Dermis microvascular lymphatic vessel endothelial cell (primary cell): ENCODE measurements around the gene NQO2. TPM values are rescaled to one million over a fixed set of nuclear protein-coding genes. Genes with fewer than 3 reads are reported as not detected.
"Not testable (repeated sequence)": the region's sequence is repeated elsewhere in the genome, so short reads cannot be mapped to it uniquely, and the experiment has no call there.

ENCODE experiments used
- DNase-seq, 2 donors: peaks; one replicate each; pipeline versions ENCODE4 v3.0.0 to v3.0.0-alpha.2; 2010; ENCODE audit warnings: low read depth in 2 of 2
- total RNA-seq: library from RNA; depleted of rRNA; stranded (reverse); fragments of >200 nt; gene quantifications from 2 replicates; pipeline ENCODE4 v1.2.1, GENCODE V29; 2014

Gene NQO2
- total RNA-seq, 1 donor from 2014 or later: 12.2 TPM

- no peak for DNase-seq
Measured at GRCh38 chr6:3013901-3014674, 14.4 kb downstream of the NQO2 start.

GRCh38 chr6:3014675-3015066 is 15.0 kb downstream of the NQO2 start:
- no peak for DNase-seq

- no peak for DNase-seq
Measured at GRCh38 chr6:3015144-3015543, 15.4 kb downstream of the NQO2 start.

- no peak for DNase-seq
Measured at GRCh38 chr6:3016473-3017280, 17.0 kb downstream of the NQO2 start.

- no peak for DNase-seq
Measured at GRCh38 chr6:3017304-3017703, 17.6 kb downstream of the NQO2 start.

GRCh38 chr6:3019065-3019464 is 19.4 kb downstream of the NQO2 start:
- DNase-seq: no peak

- no peak for DNase-seq
Measured at GRCh38 chr6:3019749-3020320, 20.1 kb downstream of the NQO2 start.

- not testable (repeated sequence) for DNase-seq
Measured at GRCh38 chr6:3020976-3021598, 21.4 kb downstream of the NQO2 start.

- DNase-seq: peak in 1 of 2 donors; percentile 23
Measured at GRCh38 chr6:3022765-3023662, 23.3 kb downstream of the NQO2 start.

- peak in 1 of 2 donors; percentile 75 for DNase-seq
Measured at GRCh38 chr6:3023663-3024483, 24.2 kb downstream of the NQO2 start.

GRCh38 chr6:3026791-3027626 is 27.3 kb downstream of the NQO2 start:
- DNase-seq: no peak

- not testable (repeated sequence) for DNase-seq
Measured at GRCh38 chr6:3028156-3028555, 28.5 kb downstream of the NQO2 start.

GRCh38 chr6:3031857-3032640 is 32.4 kb downstream of the NQO2 start:
- DNase-seq: no peak

GRCh38 chr6:3032986-3033385 is 33.3 kb downstream of the NQO2 start:
- DNase-seq: no peak

- DNase-seq: no peak
Measured at GRCh38 chr6:3033652-3034051, 34.0 kb downstream of the NQO2 start.

GRCh38 chr6:3035397-3035796 is 35.7 kb downstream of the NQO2 start:
- DNase-seq: no peak

- no peak for DNase-seq
Measured at GRCh38 chr6:3036861-3037637, 37.4 kb downstream of the NQO2 start.
